SJSA1 (cell line): ENCODE data around the gene EMP2. TPM values are rescaled to one million over a fixed set of nuclear protein-coding genes. Genes with fewer than 3 reads are reported as not detected.

Experiments
- DNase-seq, 2 experiments: peaks; one replicate each; pipeline ENCODE4 v3.0.0-alpha.2; 2015 to 2020; ENCODE audit warnings: low spot score in 2 of 2, low read depth in 1 of 2
- H3K27ac ChIP-seq: fragments of 250-450 bp; sonication (Bioruptor Pico); 2 replicates; pipeline ENCODE4 v1.5.1; 2020; ENCODE audit warnings: mild to moderate bottlenecking, moderate library complexity
- H3K27me3 ChIP-seq: fragments of 250-450 bp; sonication (Bioruptor Pico); replicated peaks from 2 replicates; pipeline ENCODE4 v1.5.1; 2020; ENCODE audit warnings: mild to moderate bottlenecking, moderate library complexity
- H3K36me3 ChIP-seq: fragments of 250-450 bp; sonication (Bioruptor Pico); 2 replicates; pipeline ENCODE4 v1.5.1; 2020; ENCODE audit warnings: mild to moderate bottlenecking
- H3K4me1 ChIP-seq: fragments of 250-450 bp; sonication (Bioruptor Pico); replicated peaks from 2 replicates; pipeline ENCODE4 v1.6.1; 2021; ENCODE audit warnings: mild to moderate bottlenecking
- H3K4me3 ChIP-seq: fragments of 250-450 bp; sonication (Bioruptor Pico); 2 replicates; pipeline ENCODE4 v1.5.1; 2020; ENCODE audit warnings: mild to moderate bottlenecking
- H3K9me3 ChIP-seq: fragments of 250-450 bp; sonication (Bioruptor Pico); replicated peaks from 2 replicates; pipeline ENCODE4 v1.5.1; 2020; ENCODE audit warnings: mild to moderate bottlenecking
- total RNA-seq: library from RNA; depleted of rRNA; stranded (reverse); fragments of >200 nt; shearing (Covaris generic); gene quantifications from 2 replicates; pipeline ENCODE4 v1.2.3, GENCODE V29; 2014

The EMP2 gene
- total RNA-seq, 1 experiment from 2014 or later: 9.8 TPM

GRCh38 chr16:10616756-10617640, 36.6 kb upstream of the EMP2 start:
- no peaks in the 10 kb centered on the region for H3K4me1 ChIP-seq
- no peaks in the 10 kb centered on the region for H3K36me3 ChIP-seq
- no peak overlapping the region for H3K27ac ChIP-seq
- no peaks in the 10 kb centered on the region; the same call in 1 of the 2 replicates for H3K27me3 ChIP-seq
- no peak overlapping the region for H3K4me3 ChIP-seq
- DNase-seq: no peak
- H3K9me3 ChIP-seq: no peaks in the 10 kb centered on the region; the same call in 1 of the 2 replicates

- no peaks in the 10 kb centered on the region; the same call in 1 of the 2 replicates for H3K27me3 ChIP-seq
- H3K9me3 ChIP-seq: no peaks in the 10 kb centered on the region; the same call in 1 of the 2 replicates
- H3K27ac ChIP-seq: no peak overlapping the region
- H3K4me3 ChIP-seq: no peak overlapping the region
- DNase-seq: no peak
- H3K36me3 ChIP-seq: no peaks in the 10 kb centered on the region
- no peaks in the 10 kb centered on the region for H3K4me1 ChIP-seq
Observed at GRCh38 chr16:10616419-10616755, 36.0 kb upstream of the EMP2 start.

GRCh38 chr16:10614685-10615084, 34.3 kb upstream of the EMP2 start:
- Histone ChIP-seq H3K9me3 (no peaks in the 10 kb centered on the region), H3K4me3 (no peak overlapping the region), H3K27me3 (no peaks in the 10 kb centered on the region; the same call in 1 of the 2 replicates), H3K36me3 (no peaks in the 10 kb centered on the region), H3K4me1 (no peaks in the 10 kb centered on the region; the same call in 1 of the 2 replicates), H3K27ac (no peak overlapping the region)
- DNase-seq: no peak

- Histone ChIP-seq H3K27me3 (no peaks in the 10 kb centered on the region; the same call in 1 of the 2 replicates), H3K27ac (no peak overlapping the region), H3K4me3 (no peak overlapping the region), H3K36me3 (no peaks in the 10 kb centered on the region), H3K9me3 (no peaks in the 10 kb centered on the region), H3K4me1 (no peaks in the 10 kb centered on the region; the same call in 1 of the 2 replicates)
- no peak for DNase-seq
Observed at GRCh38 chr16:10613785-10614485, 33.5 kb upstream of the EMP2 start.

GRCh38 chr16:10612649-10613179, 32.3 kb upstream of the EMP2 start:
- Histone ChIP-seq H3K27me3 (no peaks in the 10 kb centered on the region), H3K36me3 (no peaks in the 10 kb centered on the region), H3K4me1 (no peaks in the 10 kb centered on the region; the same call in 1 of the 2 replicates), H3K27ac (no peak overlapping the region), H3K9me3 (no peaks in the 10 kb centered on the region), H3K4me3 (no peak overlapping the region)
- DNase-seq: no peak

GRCh38 chr16:10611825-10612342, 31.5 kb upstream of the EMP2 start:
- no peaks in the 10 kb centered on the region for H3K27me3 ChIP-seq
- H3K9me3 ChIP-seq: no peaks in the 10 kb centered on the region
- no peak for DNase-seq
- no peak overlapping the region for H3K27ac ChIP-seq
- H3K4me1 ChIP-seq: no peaks in the 10 kb centered on the region; the same call in 1 of the 2 replicates
- no peak overlapping the region for H3K4me3 ChIP-seq
- no peaks in the 10 kb centered on the region for H3K36me3 ChIP-seq

GRCh38 chr16:10610499-10611184, 30.2 kb upstream of the EMP2 start:
- Histone ChIP-seq H3K27me3 (no peaks in the 10 kb centered on the region), H3K27ac (no peak overlapping the region), H3K4me1 (no peaks in the 10 kb centered on the region; the same call in 1 of the 2 replicates), H3K4me3 (no peak overlapping the region), H3K36me3 (no peaks in the 10 kb centered on the region), H3K9me3 (no peaks in the 10 kb centered on the region)
- DNase-seq: no peak

- H3K36me3 ChIP-seq: no peaks in the 10 kb centered on the region
Observed at GRCh38 chr16:10609402-10609774, 29.0 kb upstream of the EMP2 start.

GRCh38 chr16:10608687-10609401, 28.4 kb upstream of the EMP2 start:
- H3K27ac ChIP-seq: no peak overlapping the region
- DNase-seq: no peak

More at GRCh38 chr16:10609402-10609774, 29.0 kb upstream of the EMP2 start:
- no peak overlapping the region for H3K4me3 ChIP-seq
- H3K9me3 ChIP-seq: no peaks in the 10 kb centered on the region
- no peak overlapping the region for H3K27ac ChIP-seq
- no peak for DNase-seq
- no peaks in the 10 kb centered on the region; the same call in 1 of the 2 replicates for H3K4me1 ChIP-seq
- H3K27me3 ChIP-seq: no peaks in the 10 kb centered on the region

GRCh38 chr16:10607157-10607556, 26.8 kb upstream of the EMP2 start:
- Histone ChIP-seq H3K4me3 (no peak overlapping the region), H3K9me3 (no peaks in the 10 kb centered on the region), H3K4me1 (no peaks in the 10 kb centered on the region; the same call in 1 of the 2 replicates), H3K27ac (no peak overlapping the region), H3K27me3 (no peaks in the 10 kb centered on the region), H3K36me3 (no peaks in the 10 kb centered on the region)
- no peak for DNase-seq

More at GRCh38 chr16:10608687-10609401, 28.4 kb upstream of the EMP2 start:
- Histone ChIP-seq H3K9me3 (no peaks in the 10 kb centered on the region), H3K27me3 (no peaks in the 10 kb centered on the region), H3K4me3 (no peak overlapping the region), H3K36me3 (no peaks in the 10 kb centered on the region), H3K4me1 (no peaks in the 10 kb centered on the region; the same call in 1 of the 2 replicates)

- no peak for DNase-seq
- H3K9me3 ChIP-seq: no peaks in the 10 kb centered on the region
- no peaks in the 10 kb centered on the region for H3K36me3 ChIP-seq
Observed at GRCh38 chr16:10606607-10607006, 26.2 kb upstream of the EMP2 start.

GRCh38 chr16:10605636-10606035, 25.2 kb upstream of the EMP2 start:
- DNase-seq: no peak
- Histone ChIP-seq H3K4me1 (no peaks in the 10 kb centered on the region; the same call in 1 of the 2 replicates), H3K27ac (no peak overlapping the region), H3K9me3 (no peaks in the 10 kb centered on the region), H3K36me3 (no peaks in the 10 kb centered on the region), H3K4me3 (no peak overlapping the region), H3K27me3 (no peaks in the 10 kb centered on the region)

More at GRCh38 chr16:10606607-10607006, 26.2 kb upstream of the EMP2 start:
- Histone ChIP-seq H3K4me3 (no peak overlapping the region), H3K4me1 (no peaks in the 10 kb centered on the region; the same call in 1 of the 2 replicates), H3K27ac (no peak overlapping the region), H3K27me3 (no peaks in the 10 kb centered on the region)
